ENCODE measurements around the gene ATG9B. TPM values are rescaled to one million over a fixed set of nuclear protein-coding genes. Genes with fewer than 3 reads are reported as not detected.

The ATG9B gene, protein sequence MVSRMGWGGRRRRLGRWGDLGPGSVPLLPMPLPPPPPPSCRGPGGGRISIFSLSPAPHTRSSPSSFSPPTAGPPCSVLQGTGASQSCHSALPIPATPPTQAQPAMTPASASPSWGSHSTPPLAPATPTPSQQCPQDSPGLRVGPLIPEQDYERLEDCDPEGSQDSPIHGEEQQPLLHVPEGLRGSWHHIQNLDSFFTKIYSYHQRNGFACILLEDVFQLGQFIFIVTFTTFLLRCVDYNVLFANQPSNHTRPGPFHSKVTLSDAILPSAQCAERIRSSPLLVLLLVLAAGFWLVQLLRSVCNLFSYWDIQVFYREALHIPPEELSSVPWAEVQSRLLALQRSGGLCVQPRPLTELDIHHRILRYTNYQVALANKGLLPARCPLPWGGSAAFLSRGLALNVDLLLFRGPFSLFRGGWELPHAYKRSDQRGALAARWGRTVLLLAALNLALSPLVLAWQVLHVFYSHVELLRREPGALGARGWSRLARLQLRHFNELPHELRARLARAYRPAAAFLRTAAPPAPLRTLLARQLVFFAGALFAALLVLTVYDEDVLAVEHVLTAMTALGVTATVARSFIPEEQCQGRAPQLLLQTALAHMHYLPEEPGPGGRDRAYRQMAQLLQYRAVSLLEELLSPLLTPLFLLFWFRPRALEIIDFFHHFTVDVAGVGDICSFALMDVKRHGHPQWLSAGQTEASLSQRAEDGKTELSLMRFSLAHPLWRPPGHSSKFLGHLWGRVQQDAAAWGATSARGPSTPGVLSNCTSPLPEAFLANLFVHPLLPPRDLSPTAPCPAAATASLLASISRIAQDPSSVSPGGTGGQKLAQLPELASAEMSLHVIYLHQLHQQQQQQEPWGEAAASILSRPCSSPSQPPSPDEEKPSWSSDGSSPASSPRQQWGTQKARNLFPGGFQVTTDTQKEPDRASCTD
- 0.24 TPM in 1 of 2 replicates, not detected in the other for total RNA-seq (2014; rRNA removed; shearing (Covaris generic))

DNA sequence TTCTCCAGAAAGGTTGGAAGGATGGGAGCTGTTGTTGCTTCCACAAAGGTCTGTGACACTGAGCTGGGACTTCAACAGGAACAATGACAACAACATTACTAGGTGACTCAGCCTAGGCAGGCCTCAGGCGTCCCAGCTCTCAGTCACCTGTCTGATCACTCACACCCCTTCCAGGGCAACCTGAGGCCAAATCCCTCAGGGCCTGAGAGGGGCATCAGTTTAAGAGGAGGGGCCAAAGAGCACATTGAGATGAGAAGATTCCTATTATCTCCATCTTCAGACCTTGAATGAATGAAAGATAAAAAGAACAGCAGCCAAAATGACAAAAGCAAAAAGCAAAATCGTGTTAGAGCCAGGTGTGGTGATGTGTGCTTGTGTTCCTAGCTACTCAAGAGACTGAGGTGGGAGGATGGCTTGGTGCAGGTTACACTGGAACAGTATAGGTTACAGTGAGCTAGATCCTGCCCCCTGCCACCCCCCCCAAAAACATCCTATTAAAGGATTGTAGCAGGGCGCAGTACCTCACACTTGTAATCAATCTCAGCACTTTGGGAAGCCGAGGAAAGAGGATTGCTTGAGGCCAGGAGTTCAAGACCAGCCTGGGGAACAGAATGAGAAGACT, at the start of gene ATG9B:
Gene ATG9B (minus strand): TSS at position 60 of the 622 bp plus-strand sequence. CDS start 71 bp downstream, outside the sequence.
- DNase-seq (ENCODE audit: low read depth), result no peak

GRCh38 chr7:151073990-151074389, 49.7 kb upstream of the ATG9B start:
- DNase-seq (ENCODE audit: low read depth), result no peak

GRCh38 chr7:151071032-151071866, 47.0 kb upstream of the ATG9B start:
- no peak for DNase-seq (ENCODE audit: low read depth)

GRCh38 chr7:151070574-151070960, 46.3 kb upstream of the ATG9B start:
- DNase-seq (ENCODE audit: low read depth), result no peak

DNA sequence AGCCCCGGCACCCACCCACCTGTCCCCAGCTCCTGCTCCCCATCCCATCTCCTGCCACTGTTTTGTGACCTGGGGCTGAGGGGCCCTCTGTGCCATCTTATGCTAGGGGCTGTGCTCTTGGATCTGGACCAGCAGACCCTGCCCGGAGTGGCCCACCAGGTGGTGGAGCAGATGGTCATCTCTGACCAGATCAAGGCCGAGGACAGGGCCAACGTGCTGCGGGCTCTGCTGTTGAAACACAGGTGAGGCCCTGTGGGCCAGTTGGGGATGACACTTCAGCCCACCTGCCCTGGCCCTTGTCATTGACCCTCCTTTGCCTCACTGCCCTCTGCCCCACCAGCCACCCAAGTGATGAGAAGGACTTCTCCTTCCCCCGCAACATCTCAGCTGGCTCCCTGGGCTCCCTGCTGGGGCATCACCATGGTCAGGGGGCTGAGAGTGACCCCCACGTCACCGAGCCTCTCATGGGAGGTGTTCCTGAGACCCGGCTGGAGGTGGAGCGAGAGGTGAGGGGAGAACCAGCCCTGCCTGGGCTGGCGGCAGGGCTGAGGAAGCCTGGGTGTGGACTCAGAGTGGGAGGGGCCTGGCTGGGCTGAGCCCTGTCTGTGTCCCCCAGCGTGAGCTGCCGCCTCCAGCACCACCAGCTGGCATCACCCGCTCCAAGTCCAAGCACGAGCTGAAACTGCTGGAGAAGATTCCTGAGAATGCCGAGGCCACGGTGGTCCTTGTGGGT, 45.7 kb upstream of the ATG9B start:
- DNase-seq (ENCODE audit: low read depth), result no peak

DNA sequence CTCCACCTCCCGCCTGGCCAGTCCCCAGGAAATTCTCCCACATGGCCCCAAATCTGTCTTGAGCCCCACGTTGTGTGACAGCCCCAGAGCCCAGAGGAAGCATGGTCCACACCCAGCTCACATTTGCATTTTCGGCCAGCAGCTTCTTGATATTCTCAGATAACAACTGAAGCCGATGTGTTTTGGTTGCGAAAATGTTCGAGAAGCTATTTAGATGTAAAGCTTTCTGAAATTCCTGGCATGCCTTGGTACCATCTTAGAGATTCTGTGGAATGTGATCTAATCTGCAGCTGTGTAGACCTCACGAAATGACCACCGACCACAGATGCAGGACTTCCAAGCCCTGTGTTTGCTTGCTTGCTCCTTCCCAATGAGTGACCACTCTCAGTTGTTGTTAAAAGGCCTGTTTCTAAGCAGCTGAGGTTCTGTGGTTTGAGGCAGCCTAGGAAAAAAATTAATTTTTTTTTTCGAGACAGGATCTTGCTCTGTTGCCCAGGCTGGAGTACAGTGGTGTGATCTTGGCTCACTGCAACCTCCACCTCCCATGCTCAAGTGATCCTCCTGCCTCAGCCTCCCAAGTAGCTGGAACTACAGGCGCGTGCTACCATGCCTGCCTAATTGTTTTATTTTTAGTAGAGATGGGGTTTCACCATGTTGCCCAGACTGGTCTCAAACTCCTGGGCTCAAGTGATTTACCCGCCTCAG, 43.9 kb upstream of the ATG9B start:
- DNase-seq (ENCODE audit: low read depth), result no peak

- no peak for DNase-seq (ENCODE audit: low read depth)
Observed at GRCh38 chr7:151066273-151066974, 42.1 kb upstream of the ATG9B start.

DNA sequence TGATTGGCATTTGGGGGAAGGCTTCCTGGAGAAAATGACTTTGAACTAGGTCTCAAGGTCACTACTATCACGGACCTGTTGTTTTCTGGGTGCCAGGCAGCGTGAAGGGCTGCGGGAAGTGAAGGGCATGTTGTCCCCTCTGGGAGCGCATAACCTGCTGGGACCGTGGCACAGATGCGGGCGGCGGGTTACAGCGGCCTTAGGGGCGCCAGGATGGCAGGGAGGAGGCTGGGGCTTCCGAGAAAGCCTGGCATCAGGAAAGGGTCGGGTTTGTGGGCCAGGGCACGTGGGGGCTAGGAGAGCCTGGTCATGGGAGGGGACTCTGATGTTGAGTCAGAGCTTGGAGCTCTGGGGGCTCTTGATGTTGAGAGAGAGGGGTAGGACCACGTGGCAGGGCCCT, 41.2 kb upstream of the ATG9B start:
- no peak for DNase-seq (ENCODE audit: low read depth)

DNA sequence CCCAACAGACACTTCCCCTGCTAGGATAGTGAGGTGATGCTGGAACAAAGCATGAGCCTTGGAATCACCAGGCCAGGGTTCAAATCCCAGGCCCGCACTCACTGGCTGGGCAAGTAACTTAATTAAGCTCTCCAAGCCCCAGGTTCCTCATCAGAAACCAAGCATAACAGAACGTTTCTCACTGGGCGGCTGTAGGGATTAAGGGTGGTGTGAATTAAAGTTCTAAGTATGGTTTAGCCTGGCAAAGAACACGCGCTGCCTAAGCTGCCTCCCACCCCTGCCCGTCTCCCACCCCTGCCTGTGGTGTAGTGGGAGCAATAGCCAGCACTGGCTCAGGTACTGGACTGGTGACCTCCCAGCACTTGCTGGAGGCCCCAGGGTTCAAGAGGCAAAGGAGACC, 40.7 kb upstream of the ATG9B start:
- DNase-seq (ENCODE audit: low read depth), result no peak

DNA sequence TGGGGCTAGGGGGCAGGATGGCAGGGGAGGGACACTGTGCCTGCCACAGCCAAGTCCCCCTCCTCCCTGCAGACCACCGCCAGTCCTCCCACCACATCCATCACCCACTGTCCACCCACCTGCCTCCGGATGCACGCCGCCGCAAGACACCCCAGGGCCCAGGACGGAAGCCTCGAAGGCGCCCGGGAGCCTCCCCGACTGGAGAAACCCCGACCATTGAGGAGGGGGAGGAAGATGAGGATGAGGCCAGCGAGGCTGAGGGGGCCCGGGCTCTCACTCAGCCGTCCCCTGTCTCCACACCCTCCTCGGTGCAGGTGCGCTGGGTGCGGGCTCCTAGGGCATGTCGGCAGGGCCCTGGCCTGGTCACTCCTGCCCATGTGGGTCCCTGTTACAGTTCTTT, 40.2 kb upstream of the ATG9B start:
- DNase-seq (ENCODE audit: low read depth), result no peak

- DNase-seq (ENCODE audit: low read depth), result peak; percentile 55
Observed at GRCh38 chr7:151063212-151063561, 38.9 kb upstream of the ATG9B start.

GRCh38 chr7:151062399-151063211, 38.3 kb upstream of the ATG9B start:
- peak; percentile 58 for DNase-seq (ENCODE audit: low read depth)

- DNase-seq (ENCODE audit: low read depth), result no peak
Observed at GRCh38 chr7:151062111-151062398, 37.8 kb upstream of the ATG9B start.

GRCh38 chr7:151061213-151062110, 37.2 kb upstream of the ATG9B start:
- no peak for DNase-seq (ENCODE audit: low read depth)

DNA sequence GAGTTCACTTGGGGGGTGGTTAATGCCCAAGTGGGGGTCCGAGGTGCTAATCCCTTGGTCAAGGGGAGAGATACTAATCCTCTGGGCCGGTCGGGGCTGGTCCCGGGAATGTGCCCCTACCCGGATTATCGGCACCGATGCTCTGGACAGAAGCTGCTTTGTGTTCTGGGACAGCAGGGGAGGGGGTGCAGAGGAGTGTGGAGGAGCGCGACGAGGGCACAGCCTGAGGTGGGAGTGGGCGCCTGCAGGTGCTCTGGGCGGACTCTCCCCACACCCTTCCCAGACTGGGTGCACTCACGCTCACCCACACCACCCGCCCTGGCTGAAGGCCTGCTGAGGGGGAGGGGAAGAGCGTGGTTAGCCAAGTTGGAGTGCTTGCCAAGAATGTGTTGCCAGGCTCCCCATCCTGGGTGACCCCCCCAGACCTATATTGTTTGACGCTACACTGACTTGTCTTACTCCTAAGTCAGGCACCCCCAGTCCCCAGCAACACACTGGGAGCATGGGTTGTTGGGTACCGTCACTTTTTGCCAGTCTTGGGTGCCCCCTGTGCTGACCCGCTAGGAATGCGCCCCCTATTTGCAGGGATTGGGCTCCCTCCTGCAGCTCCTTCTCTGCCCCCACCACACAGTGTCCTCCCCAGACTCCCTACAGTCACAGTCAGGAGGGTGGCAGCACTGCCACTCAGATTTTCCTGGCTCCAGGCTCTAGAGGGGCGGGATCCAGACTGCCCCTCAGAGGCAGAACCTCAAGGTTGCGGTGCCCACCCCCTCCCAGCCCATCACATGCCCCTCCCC, 36.3 kb upstream of the ATG9B start:
- DNase-seq (ENCODE audit: low read depth), result peak; percentile 64

DNA sequence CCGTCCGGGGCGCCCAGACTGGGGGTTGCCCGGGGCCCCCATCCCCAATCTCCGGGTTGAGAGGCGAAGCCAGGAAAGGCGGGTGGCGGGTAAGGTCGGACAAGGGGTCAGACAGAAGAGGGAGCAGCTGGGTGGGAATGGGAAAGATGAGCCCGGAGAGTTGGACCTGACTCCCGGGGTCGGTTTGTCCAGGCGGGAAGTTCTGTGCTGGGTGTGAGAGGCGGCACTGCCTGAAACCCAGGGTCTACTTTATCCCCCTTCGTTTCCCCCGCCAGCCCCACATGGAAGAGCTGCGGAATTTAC, 35.8 kb upstream of the ATG9B start:
- no peak for DNase-seq (ENCODE audit: low read depth)

Measured in RPMI7951 (cell line).